ENCODE measurements around the gene CCP110.

Gene CCP110

DNA sequence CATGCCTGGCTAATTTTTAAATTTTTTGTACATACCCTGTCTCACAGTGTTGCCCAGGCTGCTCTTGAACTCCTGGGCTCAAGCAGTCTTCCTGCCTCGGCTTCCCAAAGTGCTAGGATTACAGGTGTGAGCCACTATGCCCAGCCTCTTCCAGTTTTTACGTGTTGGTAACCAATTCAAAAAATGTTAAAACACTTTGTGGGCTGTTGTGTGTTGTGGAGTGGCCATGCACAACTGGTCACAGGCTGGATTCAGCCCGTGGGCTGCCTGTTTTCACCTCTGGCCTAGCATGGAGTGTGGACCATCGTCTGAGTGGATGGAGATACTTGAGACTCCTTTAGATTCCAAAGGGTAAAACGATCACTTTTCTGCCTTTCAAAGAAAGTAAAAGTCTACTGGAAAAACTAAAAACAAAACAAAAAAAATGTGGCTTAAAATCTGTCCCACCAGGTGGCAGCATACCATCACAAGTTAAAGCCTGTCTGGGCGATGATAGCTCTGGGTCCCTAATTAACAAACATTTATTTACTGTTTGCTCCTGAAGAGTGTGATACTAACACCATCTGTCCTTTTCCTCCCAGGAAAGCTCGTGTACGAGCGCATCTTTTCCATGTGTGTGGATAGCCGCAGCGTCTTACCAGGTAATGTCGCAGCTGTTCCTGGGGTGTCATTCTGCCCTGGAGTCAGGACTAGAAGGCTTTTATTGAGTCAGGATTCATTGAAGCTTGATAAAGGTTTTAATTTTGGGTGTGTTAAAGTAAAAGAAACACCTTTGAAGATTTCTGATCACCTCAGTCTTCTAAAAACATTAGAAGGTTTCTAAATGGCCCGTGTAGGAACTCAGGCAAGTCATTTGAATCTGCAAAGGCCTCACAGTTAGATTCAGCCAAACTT, 77.6 kb downstream of the CCP110 start:
- TF ChIP-seq, protein P1, sequence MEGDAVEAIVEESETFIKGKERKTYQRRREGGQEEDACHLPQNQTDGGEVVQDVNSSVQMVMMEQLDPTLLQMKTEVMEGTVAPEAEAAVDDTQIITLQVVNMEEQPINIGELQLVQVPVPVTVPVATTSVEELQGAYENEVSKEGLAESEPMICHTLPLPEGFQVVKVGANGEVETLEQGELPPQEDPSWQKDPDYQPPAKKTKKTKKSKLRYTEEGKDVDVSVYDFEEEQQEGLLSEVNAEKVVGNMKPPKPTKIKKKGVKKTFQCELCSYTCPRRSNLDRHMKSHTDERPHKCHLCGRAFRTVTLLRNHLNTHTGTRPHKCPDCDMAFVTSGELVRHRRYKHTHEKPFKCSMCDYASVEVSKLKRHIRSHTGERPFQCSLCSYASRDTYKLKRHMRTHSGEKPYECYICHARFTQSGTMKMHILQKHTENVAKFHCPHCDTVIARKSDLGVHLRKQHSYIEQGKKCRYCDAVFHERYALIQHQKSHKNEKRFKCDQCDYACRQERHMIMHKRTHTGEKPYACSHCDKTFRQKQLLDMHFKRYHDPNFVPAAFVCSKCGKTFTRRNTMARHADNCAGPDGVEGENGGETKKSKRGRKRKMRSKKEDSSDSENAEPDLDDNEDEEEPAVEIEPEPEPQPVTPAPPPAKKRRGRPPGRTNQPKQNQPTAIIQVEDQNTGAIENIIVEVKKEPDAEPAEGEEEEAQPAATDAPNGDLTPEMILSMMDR (IDR thresholded peaks at IDR 0.05; ENCODE audit: low read depth, low read length), result peak; percentile 39; the same call in 1 of the 2 replicates
- H3K4me3 ChIP-seq (ENCODE audit: low read depth, low read length), result no peak overlapping the region
